ENCODE measurements around the gene RAI14.
"Not testable (repeated sequence)": the region's sequence is repeated elsewhere in the genome, so short reads cannot be mapped to it uniquely, and the experiment has no call there.

RAI14 gene

GRCh38 chr5:34778091-34778850, 122.1 kb downstream of the RAI14 start:
- FAIRE-seq: no peak

- FAIRE-seq: not testable (repeated sequence)
Measured at GRCh38 chr5:34783892-34784291, 127.8 kb downstream of the RAI14 start.

GRCh38 chr5:34787035-34787434, 130.9 kb downstream of the RAI14 start:
- FAIRE-seq: no peak

GRCh38 chr5:34789021-34789531, 132.9 kb downstream of the RAI14 start:
- no peak for FAIRE-seq

GRCh38 chr5:34789639-34790038, 133.5 kb downstream of the RAI14 start:
- no peak for FAIRE-seq

GRCh38 chr5:34790069-34790468, 133.9 kb downstream of the RAI14 start:
- FAIRE-seq: no peak

- FAIRE-seq: no peak
Measured at GRCh38 chr5:34791761-34792244, 135.7 kb downstream of the RAI14 start.

GRCh38 chr5:34802834-34803563, 146.9 kb downstream of the RAI14 start:
- no peak for FAIRE-seq

- FAIRE-seq: no peak
Measured at GRCh38 chr5:34803974-34804732, 148.0 kb downstream of the RAI14 start.

- no peak for FAIRE-seq
Measured at GRCh38 chr5:34804913-34805312, 148.8 kb downstream of the RAI14 start.

- no peak for FAIRE-seq
Measured at GRCh38 chr5:34806532-34806931, 150.4 kb downstream of the RAI14 start.

- FAIRE-seq: no peak
Measured at GRCh38 chr5:34811706-34812105, 155.6 kb downstream of the RAI14 start.

GRCh38 chr5:34813509-34813908, 157.4 kb downstream of the RAI14 start:
- no peak for FAIRE-seq

- no peak for FAIRE-seq
Measured at GRCh38 chr5:34817558-34818351, 161.6 kb downstream of the RAI14 start.

- no peak for FAIRE-seq
Measured at GRCh38 chr5:34818717-34819116, 162.6 kb downstream of the RAI14 start.

- no peak for FAIRE-seq
Measured at GRCh38 chr5:34820593-34820992, 164.5 kb downstream of the RAI14 start.

GRCh38 chr5:34822956-34823715, 167.0 kb downstream of the RAI14 start:
- FAIRE-seq: no peak

GRCh38 chr5:34826347-34826746, 170.2 kb downstream of the RAI14 start:
- FAIRE-seq: no peak

- FAIRE-seq: no peak
Measured at GRCh38 chr5:34827588-34828506, 171.7 kb downstream of the RAI14 start.

GRCh38 chr5:34830827-34831226, 174.7 kb downstream of the RAI14 start:
- FAIRE-seq: not testable (repeated sequence)
